ENCODE data around the gene SMYD3.

DNA sequence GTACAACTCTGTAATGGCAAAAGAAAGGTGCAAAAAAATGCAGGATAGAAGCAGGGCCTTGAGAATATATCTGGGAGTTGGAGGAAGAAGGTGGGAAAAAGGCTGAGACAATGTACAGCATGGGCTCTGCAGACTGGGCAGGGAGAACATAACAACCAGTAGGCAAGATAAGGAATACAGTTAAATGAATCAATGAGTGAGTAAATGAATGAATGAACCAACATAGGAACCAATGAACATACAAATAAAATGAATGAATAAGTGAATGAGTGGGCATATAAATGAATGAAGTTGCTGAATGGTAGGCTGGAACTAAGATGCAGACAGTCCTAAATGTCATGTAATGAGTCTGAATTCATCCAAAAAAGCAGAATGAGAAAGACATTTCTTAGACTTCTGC is 370.6 kb downstream of the SMYD3 start:
- TF ChIP-seq, protein P1, sequence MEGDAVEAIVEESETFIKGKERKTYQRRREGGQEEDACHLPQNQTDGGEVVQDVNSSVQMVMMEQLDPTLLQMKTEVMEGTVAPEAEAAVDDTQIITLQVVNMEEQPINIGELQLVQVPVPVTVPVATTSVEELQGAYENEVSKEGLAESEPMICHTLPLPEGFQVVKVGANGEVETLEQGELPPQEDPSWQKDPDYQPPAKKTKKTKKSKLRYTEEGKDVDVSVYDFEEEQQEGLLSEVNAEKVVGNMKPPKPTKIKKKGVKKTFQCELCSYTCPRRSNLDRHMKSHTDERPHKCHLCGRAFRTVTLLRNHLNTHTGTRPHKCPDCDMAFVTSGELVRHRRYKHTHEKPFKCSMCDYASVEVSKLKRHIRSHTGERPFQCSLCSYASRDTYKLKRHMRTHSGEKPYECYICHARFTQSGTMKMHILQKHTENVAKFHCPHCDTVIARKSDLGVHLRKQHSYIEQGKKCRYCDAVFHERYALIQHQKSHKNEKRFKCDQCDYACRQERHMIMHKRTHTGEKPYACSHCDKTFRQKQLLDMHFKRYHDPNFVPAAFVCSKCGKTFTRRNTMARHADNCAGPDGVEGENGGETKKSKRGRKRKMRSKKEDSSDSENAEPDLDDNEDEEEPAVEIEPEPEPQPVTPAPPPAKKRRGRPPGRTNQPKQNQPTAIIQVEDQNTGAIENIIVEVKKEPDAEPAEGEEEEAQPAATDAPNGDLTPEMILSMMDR (IDR thresholded peaks at IDR 0.05), result no peak
- TF ChIP-seq POLR2AphosphoS5 (IDR thresholded peaks at IDR 0.05) (no peak), EP300 (IDR thresholded peaks at IDR 0.05) (no peak), POLR2A (IDR thresholded peaks at IDR 0.05) (no peak)

Measured in gastroesophageal sphincter (tissue), 3 donors.